Mucosa of descending colon (tissue), 3 donors: ENCODE measurements around the gene CEMIP. TPM values are rescaled to one million over a fixed set of nuclear protein-coding genes. Genes with fewer than 3 reads are reported as not detected.

Experiments used
- ATAC-seq: fragments of 200-7000 bp; cut with Tn5 transposase; one replicate; pipeline ENCODE4 v1.9.1; 2020; ENCODE audit warnings: mild to moderate bottlenecking, moderate library complexity
- DNase-seq, 3 donors: peaks; one replicate each; pipeline ENCODE4 v3.0.0-alpha.2; 2020
- H3K36me3 ChIP-seq: fragments of 200-600 bp; one replicate; pipeline ENCODE4 v1.8.0; 2021; ENCODE audit warnings: low read depth, mild to moderate bottlenecking
- H3K4me1 ChIP-seq: fragments of 200-600 bp; one replicate; pipeline ENCODE4 v1.8.0; 2021; ENCODE audit warnings: low read depth, mild to moderate bottlenecking
- H3K4me3 ChIP-seq: fragments of 200-600 bp; one replicate; pipeline ENCODE4 v1.8.0; 2021; ENCODE audit warnings: mild to moderate bottlenecking
- H3K9me3 ChIP-seq: fragments of 200-600 bp; one replicate; pipeline ENCODE4 v1.8.0; 2021; ENCODE audit warnings: mild to moderate bottlenecking
- CTCF ChIP-seq: fragments of 200-600 bp; IDR thresholded peaks from one replicate; pipeline ENCODE4 v1.8.0; 2022; ENCODE audit warnings: antibody characterized with exemption, mild to moderate bottlenecking
- intact Hi-C, 2 donors: fragments of 100-400 bp; cut with DNase I in 1 of 2; cut with micrococcal nuclease in 1 of 2; formaldehyde crosslinking; loops; one replicate each; pipeline versions ENCODE4 v1.11.0 to v1.11.1; 2022; cut with DNase I, micrococcal nuclease
- total RNA-seq, 3 donors: library from RNA; stranded (reverse); fragmentation: NEBNext Ultra II Directional in 2 of 3; extraction: Animal tissue kit (Norgen Biotek cat#: 25700) in 2 of 3; gene quantifications; one replicate each; pipeline versions ENCODE4 v1.2.1 to v1.2.4, GENCODE V29; 2021 to 2023
- donor health status: DM: no; HTN: no; CAD: no; lungs with moderate emphysema.
- donor health status: DM: no; HTN: no; CAD: no.
- donor health status: DM: no; HTN: yes; CAD: no.

Gene CEMIP
- total RNA-seq, 3 donors from 2014 or later, result 0.63 to 2.2 (median 1.4) TPM

DNA sequence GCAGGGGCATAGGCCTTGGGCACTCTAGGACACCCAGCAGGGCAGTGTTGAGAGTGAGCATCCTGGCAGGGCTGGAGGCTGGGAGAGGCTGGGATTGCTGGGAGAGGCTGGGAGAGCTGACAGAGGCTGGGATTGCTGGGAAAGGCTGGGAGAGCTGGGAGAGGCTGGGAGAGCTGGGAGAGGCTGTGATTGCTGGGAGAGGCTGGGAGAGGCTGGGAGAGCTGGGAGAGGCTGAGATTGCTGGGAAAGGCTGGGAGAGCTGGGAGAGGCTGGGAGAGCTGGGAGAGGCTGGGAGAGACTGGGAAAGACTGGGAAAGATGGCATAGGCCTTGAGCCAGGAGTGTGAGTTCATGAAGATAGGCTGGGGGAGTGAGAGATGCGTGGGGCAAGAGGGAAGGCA lies 132.7 kb downstream of the CEMIP start:
- intact Hi-C loops, result no loop called here

DNA sequence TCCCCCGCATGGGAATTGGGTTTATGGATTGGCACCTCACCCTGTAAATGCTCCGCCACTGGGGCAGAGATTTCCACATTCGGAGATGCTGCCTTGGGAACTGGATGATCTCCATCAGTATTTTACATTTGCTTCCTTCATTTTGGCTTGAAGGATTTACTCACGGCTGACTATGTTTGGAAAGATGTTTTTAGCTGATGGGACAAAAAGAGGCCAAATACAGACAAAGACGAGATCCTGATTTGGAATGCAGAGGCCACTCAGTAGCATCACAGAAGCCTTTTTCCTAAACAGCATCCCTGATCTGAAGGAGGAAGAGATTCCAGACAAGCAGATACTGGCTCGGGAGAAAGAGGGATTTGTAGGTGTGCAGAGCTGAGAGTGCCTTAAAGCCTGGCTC lies 133.5 kb downstream of the CEMIP start:
- TF ChIP-seq CTCF, result no peak
- intact Hi-C loops, result no loop called here
- H3K4me3 ChIP-seq, result no peak overlapping the region
- H3K4me1 ChIP-seq, result peaks cover 4% of the 10 kb centered on the region
- no peaks in the 10 kb centered on the region for H3K9me3 ChIP-seq
- DNase-seq (no peak), ATAC-seq (no peak)
- H3K36me3 ChIP-seq, result no peaks in the 10 kb centered on the region

More for the DNA sequence above, 132.7 kb downstream of the CEMIP start:
- TF ChIP-seq CTCF, result no peak
- no peaks in the 10 kb centered on the region for H3K9me3 ChIP-seq
- peak; percentile 87 for ATAC-seq
- H3K4me3 ChIP-seq, result no peak overlapping the region
- H3K4me1 ChIP-seq, result peaks cover 4% of the 10 kb centered on the region
- no peaks in the 10 kb centered on the region for H3K36me3 ChIP-seq
- DNase-seq, result peak; percentile 20 to 66 (median 65)

DNA sequence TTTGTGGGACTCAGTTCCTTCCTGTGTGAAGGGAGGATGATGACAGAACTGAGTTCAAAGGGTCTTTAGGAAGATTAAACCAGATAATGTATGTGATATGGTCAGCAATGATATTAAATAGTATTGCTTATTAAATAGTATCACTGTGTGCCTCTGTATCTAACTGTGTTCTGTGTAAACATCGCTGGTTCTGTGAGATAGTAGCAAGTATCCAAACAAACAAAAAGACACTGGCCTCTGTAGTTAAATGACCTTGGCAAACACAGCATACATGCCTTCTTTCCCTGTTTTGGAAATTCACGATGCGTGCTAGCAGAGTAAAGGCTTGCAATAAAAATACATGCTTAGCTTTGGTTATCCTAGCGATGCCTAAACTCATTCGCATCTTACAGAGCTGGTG lies 134.4 kb downstream of the CEMIP start:
- intact Hi-C loops, result no loop called here
- no peak for TF ChIP-seq CTCF
- DNase-seq, result no peak

GRCh38 chr15:80915472-80915871 lies 136.3 kb downstream of the CEMIP start:
- no peak for DNase-seq
- no peak for TF ChIP-seq CTCF
- intact Hi-C loops, result no loop called here
- Histone ChIP-seq H3K4me1 (peaks cover 4% of the 10 kb centered on the region), H3K9me3 (no peaks in the 10 kb centered on the region), H3K4me3 (no peak overlapping the region), H3K36me3 (no peaks in the 10 kb centered on the region)
- peak; percentile 32 for ATAC-seq

More for the DNA sequence above, 134.4 kb downstream of the CEMIP start:
- H3K4me1 ChIP-seq, result peaks cover 4% of the 10 kb centered on the region
- no peaks in the 10 kb centered on the region for H3K9me3 ChIP-seq
- ATAC-seq, result no peak
- no peaks in the 10 kb centered on the region for H3K36me3 ChIP-seq
- no peak overlapping the region for H3K4me3 ChIP-seq

GRCh38 chr15:80916056-80916455 lies 136.9 kb downstream of the CEMIP start:
- peak in 2 of 3 donors; percentile 37 to 61 for DNase-seq

More at GRCh38 chr15:80916056-80916455, 136.9 kb downstream of the CEMIP start:
- no peaks in the 10 kb centered on the region for H3K36me3 ChIP-seq
- no peak for TF ChIP-seq CTCF
- H3K4me1 ChIP-seq, result peaks cover 4% of the 10 kb centered on the region
- H3K9me3 ChIP-seq, result no peaks in the 10 kb centered on the region
- ATAC-seq, result peak; percentile 60
- intact Hi-C loops, result no loop called here
- H3K4me3 ChIP-seq, result no peak overlapping the region
